Lung (tissue), 12 donors: ENCODE measurements around the gene FBXL13. TPM values are rescaled to one million over a fixed set of nuclear protein-coding genes. Genes with fewer than 3 reads are reported as not detected.
A peak's percentile ranks its signal among the peaks of the same experiment; 100 is the strongest.

Source experiments
- ATAC-seq: fragments of 200-7000 bp; cut with Tn5 transposase; one replicate; pipeline ENCODE4 v1.9.1; 2020; ENCODE audit warnings: moderate number of reproducible peaks; ENCODE audit not compliant: insufficient read depth, low FRiP score
- DNase-seq, 3 donors: peaks; one replicate each; pipeline ENCODE4 v3.0.0-alpha.2; 2013 to 2017
- H3K27ac ChIP-seq, 2 donors: one replicate each; pipeline ENCODE4 v1.5.1; 2013; ENCODE audit warnings: mild to moderate bottlenecking in 2 of 2, moderate library complexity in 2 of 2, control low read depth in 1 of 2, inconsistent platforms in 1 of 2, low read depth in 1 of 2, low read length in 1 of 2
- H3K27me3 ChIP-seq, 3 donors: one replicate each; pipeline ENCODE4 v1.5.1; 2013; ENCODE audit warnings: low read length in 2 of 3; ENCODE audit not compliant: control insufficient read depth in 3 of 3, insufficient read depth in 3 of 3
- H3K36me3 ChIP-seq, 4 donors: one replicate each; pipeline ENCODE4 v1.5.1; 2013; ENCODE audit warnings: low read length in 4 of 4, mild to moderate bottlenecking in 1 of 4, moderate library complexity in 1 of 4; ENCODE audit not compliant: control insufficient read depth in 4 of 4, insufficient read depth in 4 of 4
- H3K4me1 ChIP-seq, 5 donors: one replicate each; pipeline ENCODE4 v1.5.1; 2013; ENCODE audit warnings: low read length in 5 of 5, mild to moderate bottlenecking in 2 of 5, moderate library complexity in 1 of 5; ENCODE audit not compliant: control insufficient read depth in 5 of 5, insufficient read depth in 5 of 5
- H3K4me3 ChIP-seq: one replicate; pipeline ENCODE4 v1.5.1; 2013; ENCODE audit warnings: mild to moderate bottlenecking, control low read depth, moderate library complexity
- H3K9ac ChIP-seq, 2 donors: one replicate each; pipeline ENCODE4 v1.5.1; 2013; ENCODE audit warnings: low read length in 2 of 2, control low read depth in 1 of 2; ENCODE audit not compliant: insufficient read depth in 1 of 2
- H3K9me3 ChIP-seq, 4 donors: one replicate each; pipeline ENCODE4 v1.5.1; 2013; ENCODE audit warnings: low read length in 3 of 4, mild to moderate bottlenecking in 1 of 4, moderate library complexity in 1 of 4; ENCODE audit not compliant: control insufficient read depth in 4 of 4, insufficient read depth in 3 of 4
- CTCF ChIP-seq: IDR thresholded peaks from 2 replicates; pipeline ENCODE4 v1.5.1; 2012; ENCODE audit warnings: mild to moderate bottlenecking; ENCODE audit errors: control extremely low read depth, extremely low read depth
- WGBS, 2 donors: extraction: QIAGEN DNeasy Blood & Tissue Kit; methylation state at CpG; one replicate each; pipeline ENCODE4 v1.1.7; 2013; 5-methylcytosine and 5-hydroxymethylcytosine counted together
- polyA plus RNA-seq, 2 donors: library from polyadenylated mRNA; stranded (reverse); fragments of 200-250 nt; gene quantifications; one replicate each; pipeline ENCODE4 v1.2.1, GENCODE V29; 2013
- total RNA-seq, 2 donors: library from RNA; depleted of rRNA in 1 of 2; stranded (reverse); fragments of >200 nt in 1 of 2; gene quantifications; one replicate each; pipeline ENCODE4 v1.2.1, GENCODE V29; 2014 to 2021
- donor health status: control.
- donor health status: control.
- donor health status: Bipolar disorder and iron deficiency.
- donor health status: healthy.
- donor health status: DM: yes; HTN: yes; CAD: no.

Gene FBXL13
- total and polyA plus RNA-seq, 4 donors, result 0.61 to 12.3 (median 3.7) TPM

GRCh38 chr7:102860351-102860811, 214.2 kb downstream of the FBXL13 start:
- no peak for TF ChIP-seq CTCF
- WGBS, 2 donors, result 55 to 70% methylated on average over 3 of the region's 3 CpGs
- Histone ChIP-seq H3K27me3 (no peaks in the 10 kb centered on the region), H3K4me1 (peaks cover 0 to 39% (median 5%) of the 10 kb centered on the region in 5 donors), H3K9me3 (no peaks in the 10 kb centered on the region), H3K4me3 (no peak overlapping the region), H3K9ac (no peak overlapping the region), H3K27ac (no peak overlapping the region), H3K36me3 (no peaks in the 10 kb centered on the region)
- DNase-seq (peak; percentile 74 to 93 (median 90)), ATAC-seq (no peak)

- H3K9me3 ChIP-seq, result no peaks in the 10 kb centered on the region
- H3K27ac ChIP-seq, result no peak overlapping the region
- no peak for TF ChIP-seq CTCF
- no peaks in the 10 kb centered on the region for H3K27me3 ChIP-seq
- ATAC-seq (no peak), DNase-seq (no peak)
- no peak overlapping the region for H3K4me3 ChIP-seq
- no peaks in the 10 kb centered on the region for H3K36me3 ChIP-seq
- H3K4me1 ChIP-seq, result peaks cover 0 to 34% (median 5%) of the 10 kb centered on the region in 5 donors
- WGBS, 2 donors, result 81 to 91% methylated on average over 3 of the region's 3 CpGs
- no peak overlapping the region for H3K9ac ChIP-seq
Observed at GRCh38 chr7:102859799-102860125, 214.8 kb downstream of the FBXL13 start.

GRCh38 chr7:102859084-102859798, 215.4 kb downstream of the FBXL13 start:
- H3K27ac ChIP-seq, result peak overlapping the region in 1 of 2 donors; percentile 25
- DNase-seq, result peak; percentile 19 to 52 (median 49)
- H3K9me3 ChIP-seq, result no peaks in the 10 kb centered on the region

More at GRCh38 chr7:102859084-102859798, 215.4 kb downstream of the FBXL13 start:
- WGBS, 2 donors, result 64 to 78% methylated on average over 4 of the region's 4 CpGs
- Histone ChIP-seq H3K4me1 (peaks cover 0 to 32% (median 5%) of the 10 kb centered on the region in 5 donors), H3K36me3 (no peaks in the 10 kb centered on the region), H3K9ac (no peak overlapping the region), H3K4me3 (no peak overlapping the region), H3K27me3 (no peaks in the 10 kb centered on the region)
- ATAC-seq, result no peak
- no peak for TF ChIP-seq CTCF
